HG02588 (cell line): ENCODE results near the gene IRF2BP2.

Experiments
- ATAC-seq: cut with Tn5 transposase; IDR thresholded peaks from one replicate; pipeline ENCODE4 v1.9.1; 2021; ENCODE audit warnings: mild to moderate bottlenecking, moderate library complexity; ENCODE audit not compliant: unreplicated experiment

The IRF2BP2 gene

DNA sequence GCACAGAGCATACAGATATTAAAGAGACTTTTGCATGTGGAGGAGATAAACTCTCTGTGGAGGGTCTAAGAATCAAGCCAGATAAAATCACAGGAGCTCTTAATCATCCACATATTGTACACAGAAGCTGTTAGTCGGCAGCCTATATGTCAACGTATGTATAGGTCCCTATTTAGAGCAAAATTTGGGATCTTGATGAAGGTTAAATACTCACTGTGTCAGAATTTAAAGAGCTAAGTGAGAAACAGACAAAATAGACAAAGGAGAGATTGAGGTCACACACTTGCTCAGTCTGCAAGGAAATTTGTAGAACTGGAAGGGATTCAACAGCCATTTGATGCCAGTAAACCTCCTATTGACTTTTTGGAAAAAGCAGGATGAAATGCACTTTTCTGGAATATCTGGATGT, 4.1 kb upstream of the IRF2BP2 start:
- no peak for ATAC-seq

- ATAC-seq, result no peak
Measured at GRCh38 chr1:234613128-234613875, 3.3 kb upstream of the IRF2BP2 start.

- ATAC-seq, result peak; percentile 12
Measured at GRCh38 chr1:234612352-234613127, 2.6 kb upstream of the IRF2BP2 start.

GRCh38 chr1:234611847-234612351, 1.9 kb upstream of the IRF2BP2 start:
- no peak for ATAC-seq

GRCh38 chr1:234611225-234611846, 1.4 kb upstream of the IRF2BP2 start:
- peak; percentile 18 for ATAC-seq

- ATAC-seq, result peak; percentile 45
Measured at GRCh38 chr1:234610666-234611224, 767 bp upstream of the IRF2BP2 start.

GRCh38 chr1:234609691-234610042, 311 bp downstream of the IRF2BP2 start:
- peak; percentile 0 for ATAC-seq

DNA sequence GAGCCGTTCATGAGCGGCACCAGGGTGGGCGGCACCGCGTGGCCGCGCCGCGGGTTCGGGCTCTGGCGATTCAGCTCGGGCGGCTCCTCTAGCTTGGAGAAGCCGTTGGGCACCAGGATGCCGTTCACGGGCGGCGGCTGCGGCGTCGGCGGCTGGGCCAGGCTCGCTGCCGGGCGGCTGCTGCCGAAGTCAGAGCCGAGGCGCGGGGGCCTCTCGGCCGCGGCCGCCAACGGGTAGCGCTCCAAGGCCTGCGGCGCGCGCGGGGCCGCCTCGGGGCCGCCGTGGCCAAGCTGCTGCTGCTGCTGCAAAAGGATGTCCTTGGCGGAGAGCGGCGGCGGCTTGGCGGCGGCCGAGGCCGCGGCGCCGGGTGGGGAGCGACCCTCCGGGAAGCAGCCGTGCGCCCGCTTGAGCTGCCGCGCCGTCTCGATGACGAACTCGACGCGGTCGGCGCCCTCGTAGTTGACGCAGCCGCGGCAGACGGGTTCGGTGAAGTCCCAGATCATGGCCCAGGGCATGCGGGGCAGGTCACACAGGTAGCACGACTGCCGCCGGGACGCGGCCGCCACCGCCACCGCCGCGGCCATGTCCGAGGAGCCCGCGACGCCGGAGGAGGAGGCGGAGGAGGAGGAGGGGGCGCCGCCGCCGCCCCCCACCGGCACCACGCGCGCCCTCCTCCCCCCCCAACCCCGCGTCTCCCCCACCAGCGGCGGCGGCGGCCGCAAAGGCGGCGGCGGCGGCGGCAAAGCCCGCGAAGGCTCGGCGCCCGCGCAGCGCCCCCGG, 877 bp downstream of the IRF2BP2 start:
- peak; percentile 10 for ATAC-seq

- ATAC-seq, result peak; percentile 13
Measured at GRCh38 chr1:234608025-234608910, 1.7 kb downstream of the IRF2BP2 start.

GRCh38 chr1:234607109-234608024, 2.6 kb downstream of the IRF2BP2 start:
- ATAC-seq, result no peak

- ATAC-seq, result no peak
Measured at GRCh38 chr1:234606784-234607108, 3.2 kb downstream of the IRF2BP2 start.

- no peak for ATAC-seq
Measured at GRCh38 chr1:234605983-234606783, 3.8 kb downstream of the IRF2BP2 start.

GRCh38 chr1:234605399-234605982, 4.5 kb downstream of the IRF2BP2 start:
- no peak for ATAC-seq

DNA sequence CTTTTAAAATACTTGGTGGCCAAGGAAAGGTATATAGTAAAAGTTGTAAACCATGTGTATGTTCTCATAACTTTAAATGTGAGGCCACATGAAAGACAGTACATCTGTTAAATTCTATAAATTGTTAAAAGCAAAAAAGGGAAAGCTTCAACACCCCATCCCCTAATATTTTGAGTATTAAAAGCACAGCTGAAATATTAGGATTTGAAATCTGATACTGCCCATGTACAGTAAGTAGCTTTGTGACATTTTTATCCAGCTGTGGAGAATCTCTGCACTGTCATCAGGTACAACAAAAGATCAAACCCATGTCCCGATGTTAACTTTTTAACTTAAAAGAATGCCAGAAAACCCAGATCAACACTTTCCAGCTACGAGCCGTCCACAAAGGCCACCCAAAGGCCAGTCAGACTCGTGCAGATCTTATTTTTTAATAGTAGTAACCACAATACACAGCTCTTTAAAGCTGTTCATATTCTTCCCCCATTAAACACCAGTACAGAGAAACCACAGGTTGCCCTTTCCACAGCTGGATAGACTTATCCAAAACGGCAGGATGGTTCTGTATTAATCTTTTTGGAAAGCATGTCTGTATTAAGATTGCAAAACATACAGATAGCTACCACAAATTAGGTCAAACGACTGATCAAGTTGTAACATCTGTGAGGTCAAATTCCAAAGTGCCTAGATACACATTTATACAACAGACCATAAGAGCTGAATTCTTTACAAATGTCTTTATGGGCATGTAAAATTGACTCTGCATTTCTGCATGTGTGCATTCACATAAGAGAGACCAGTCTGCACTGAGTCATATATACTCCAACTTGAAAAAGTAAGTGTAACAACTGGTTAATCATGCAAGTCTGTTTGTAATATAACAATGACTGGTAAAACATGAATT, 5.2 kb downstream of the IRF2BP2 start:
- ATAC-seq, result no peak

DNA sequence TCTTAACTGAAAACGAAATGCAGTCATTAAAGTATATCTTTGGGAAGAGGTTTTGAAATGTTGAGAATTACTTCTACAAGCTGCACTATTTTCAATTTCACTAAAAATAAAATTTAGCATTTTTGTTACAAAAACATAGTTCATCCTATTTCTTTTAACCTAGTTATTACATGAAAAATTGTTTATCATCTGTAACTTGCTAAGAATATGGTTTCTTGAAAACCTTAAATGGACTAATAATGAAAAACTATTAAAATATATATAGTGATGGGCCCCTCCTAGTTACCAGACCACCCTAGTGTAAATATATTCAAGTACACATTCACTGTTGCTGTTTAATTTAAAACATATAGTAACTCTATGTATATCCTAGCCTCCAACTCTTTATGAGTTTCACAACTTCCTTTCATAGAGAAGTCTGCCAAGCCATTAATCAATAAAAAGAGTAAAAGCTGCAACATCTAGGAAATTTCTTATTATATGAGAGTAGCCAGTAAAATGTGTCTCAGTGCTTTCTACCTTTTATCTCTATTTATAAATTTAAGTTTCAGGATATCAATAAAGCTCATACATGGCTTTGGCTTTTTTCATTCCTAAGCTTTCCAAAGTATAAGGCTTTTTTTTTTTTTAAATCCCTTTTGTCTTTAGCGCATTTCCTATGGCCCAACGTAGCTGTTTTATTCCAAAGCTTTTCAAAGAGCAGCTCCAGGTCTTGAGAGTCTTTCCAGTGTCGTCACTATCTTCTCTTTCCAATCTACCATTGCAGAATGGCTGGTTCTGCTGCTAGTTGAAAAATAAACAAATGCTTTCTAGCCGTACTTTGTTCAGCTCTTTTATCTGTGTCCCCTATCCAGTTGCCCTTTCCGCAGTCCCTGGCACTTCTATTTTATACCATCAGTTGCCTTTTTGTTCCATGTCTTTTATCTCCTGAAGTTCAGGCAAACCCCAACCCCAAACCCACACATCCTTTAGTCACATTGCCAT, 6.5 kb downstream of the IRF2BP2 start:
- ATAC-seq, result no peak
